Measurements from ENCODE around the gene PPP4R1. TPM values are rescaled to one million over a fixed set of nuclear protein-coding genes. Genes with fewer than 3 reads are reported as not detected.

Gene PPP4R1
- total and polyA plus RNA-seq, 5 donors from 2014 or later, result 8.9 to 59.7 (median 17.9) TPM

- Histone ChIP-seq H3K4me1 (ENCODE audit: control insufficient read depth, insufficient read depth, low read length, poor library complexity, severe bottlenecking) (no peaks in the 10 kb centered on the region), H3K27ac (ENCODE audit: insufficient read depth, low read length, poor library complexity, severe bottlenecking) (no peak overlapping the region), H3K36me3 (ENCODE audit: control insufficient read depth, insufficient read depth, low read length) (peaks cover 83% of the 10 kb centered on the region), H3K4me3 (ENCODE audit: low read depth, low read length) (no peak overlapping the region), H3K9me3 (ENCODE audit: control insufficient read depth in 2 of 2, low read length in 2 of 2) (no peaks in the 10 kb centered on the region), H3K27me3 (ENCODE audit: control insufficient read depth, insufficient read depth, low read length) (no peaks in the 10 kb centered on the region)
- H3K27me3 Mint-ChIP-seq, result no peaks in the 10 kb centered on the region
- H3K27ac Mint-ChIP-seq, result no peak overlapping the region
- peaks cover 75% of the 10 kb centered on the region for H3K36me3 Mint-ChIP-seq
- peaks cover 0 to 6% (median 0%) of the 10 kb centered on the region in 7 donors for H3K9me3 Mint-ChIP-seq
- H3K4me3 Mint-ChIP-seq, result no peak overlapping the region
- H3K4me1 Mint-ChIP-seq, result no peaks in the 10 kb centered on the region
- no peak for DNase-seq
- ATAC-seq (ENCODE audit: low read depth in 2 of 2), result no peak
These were observed 62.2 kb downstream of the PPP4R1 start for GRCh38 chr18:9552191-9552590.

GRCh38 chr18:9550429-9550828 lies 63.9 kb downstream of the PPP4R1 start:
- no peak for ATAC-seq (ENCODE audit: low read depth in 2 of 2)
- Mint-ChIP-seq H3K36me3 (peaks cover 74% of the 10 kb centered on the region), H3K9me3 (peaks cover 0 to 6% (median 0%) of the 10 kb centered on the region in 7 donors), H3K27ac (no peak overlapping the region), H3K4me3 (no peak overlapping the region), H3K4me1 (no peaks in the 10 kb centered on the region), H3K27me3 (no peaks in the 10 kb centered on the region)
- Histone ChIP-seq H3K9me3 (ENCODE audit: control insufficient read depth in 2 of 2, low read length in 2 of 2) (no peaks in the 10 kb centered on the region), H3K4me3 (ENCODE audit: low read depth, low read length) (no peak overlapping the region), H3K27me3 (ENCODE audit: control insufficient read depth, insufficient read depth, low read length) (no peaks in the 10 kb centered on the region), H3K4me1 (ENCODE audit: control insufficient read depth, insufficient read depth, low read length, poor library complexity, severe bottlenecking) (no peaks in the 10 kb centered on the region), H3K36me3 (ENCODE audit: control insufficient read depth, insufficient read depth, low read length) (peaks cover 82% of the 10 kb centered on the region), H3K27ac (ENCODE audit: insufficient read depth, low read length, poor library complexity, severe bottlenecking) (no peak overlapping the region)
- no peak for DNase-seq

GRCh38 chr18:9549405-9549804 lies 65.0 kb downstream of the PPP4R1 start:
- Mint-ChIP-seq H3K27me3 (no peaks in the 10 kb centered on the region), H3K4me1 (no peaks in the 10 kb centered on the region), H3K36me3 (peaks cover 66% of the 10 kb centered on the region), H3K27ac (no peak overlapping the region), H3K4me3 (no peak overlapping the region), H3K9me3 (peaks cover 0 to 6% (median 0%) of the 10 kb centered on the region in 7 donors)
- Histone ChIP-seq H3K9me3 (ENCODE audit: control insufficient read depth in 2 of 2, low read length in 2 of 2) (no peaks in the 10 kb centered on the region), H3K4me3 (ENCODE audit: low read depth, low read length) (no peak overlapping the region), H3K4me1 (ENCODE audit: control insufficient read depth, insufficient read depth, low read length, poor library complexity, severe bottlenecking) (no peaks in the 10 kb centered on the region), H3K27ac (ENCODE audit: insufficient read depth, low read length, poor library complexity, severe bottlenecking) (no peak overlapping the region), H3K27me3 (ENCODE audit: control insufficient read depth, insufficient read depth, low read length) (no peaks in the 10 kb centered on the region), H3K36me3 (ENCODE audit: control insufficient read depth, insufficient read depth, low read length) (peaks cover 72% of the 10 kb centered on the region)
- ATAC-seq (ENCODE audit: low read depth in 2 of 2) (no peak), DNase-seq (no peak)

GRCh38 chr18:9547782-9548181 lies 66.6 kb downstream of the PPP4R1 start:
- Histone ChIP-seq H3K4me1 (ENCODE audit: control insufficient read depth, insufficient read depth, low read length, poor library complexity, severe bottlenecking) (no peaks in the 10 kb centered on the region), H3K27ac (ENCODE audit: insufficient read depth, low read length, poor library complexity, severe bottlenecking) (no peak overlapping the region), H3K36me3 (ENCODE audit: control insufficient read depth, insufficient read depth, low read length) (peaks cover 59% of the 10 kb centered on the region), H3K4me3 (ENCODE audit: low read depth, low read length) (no peak overlapping the region), H3K27me3 (ENCODE audit: control insufficient read depth, insufficient read depth, low read length) (no peaks in the 10 kb centered on the region), H3K9me3 (ENCODE audit: control insufficient read depth in 2 of 2, low read length in 2 of 2) (no peaks in the 10 kb centered on the region)
- H3K9me3 Mint-ChIP-seq, result peaks cover 0 to 3% (median 0%) of the 10 kb centered on the region in 7 donors
- H3K4me1 Mint-ChIP-seq, result no peaks in the 10 kb centered on the region
- no peaks in the 10 kb centered on the region for H3K27me3 Mint-ChIP-seq
- ATAC-seq (ENCODE audit: low read depth in 2 of 2) (no peak), DNase-seq (no peak)
- peaks cover 55% of the 10 kb centered on the region for H3K36me3 Mint-ChIP-seq
- H3K4me3 Mint-ChIP-seq, result no peak overlapping the region
- no peak overlapping the region for H3K27ac Mint-ChIP-seq

- no peak overlapping the region for H3K27ac Mint-ChIP-seq
- peaks cover 52% of the 10 kb centered on the region for H3K36me3 Mint-ChIP-seq
- no peaks in the 10 kb centered on the region for H3K27me3 Mint-ChIP-seq
These were observed 67.9 kb downstream of the PPP4R1 start for GRCh38 chr18:9546468-9546867.

GRCh38 chr18:9545029-9545428 lies 69.3 kb downstream of the PPP4R1 start:
- Histone ChIP-seq H3K9me3 (ENCODE audit: control insufficient read depth in 2 of 2, low read length in 2 of 2) (no peaks in the 10 kb centered on the region), H3K4me3 (ENCODE audit: low read depth, low read length) (no peak overlapping the region), H3K36me3 (ENCODE audit: control insufficient read depth, insufficient read depth, low read length) (peaks cover 40% of the 10 kb centered on the region), H3K4me1 (ENCODE audit: control insufficient read depth, insufficient read depth, low read length, poor library complexity, severe bottlenecking) (no peaks in the 10 kb centered on the region), H3K27me3 (ENCODE audit: control insufficient read depth, insufficient read depth, low read length) (no peaks in the 10 kb centered on the region), H3K27ac (ENCODE audit: insufficient read depth, low read length, poor library complexity, severe bottlenecking) (no peak overlapping the region)
- no peak for DNase-seq
- no peak for ATAC-seq (ENCODE audit: low read depth in 2 of 2)
- Mint-ChIP-seq H3K4me3 (no peak overlapping the region), H3K27ac (no peak overlapping the region), H3K27me3 (no peaks in the 10 kb centered on the region), H3K9me3 (no peaks in the 10 kb centered on the region), H3K4me1 (no peaks in the 10 kb centered on the region), H3K36me3 (peaks cover 40% of the 10 kb centered on the region)

More at GRCh38 chr18:9546468-9546867, 67.9 kb downstream of the PPP4R1 start:
- ATAC-seq (ENCODE audit: low read depth in 2 of 2), result no peak
- Mint-ChIP-seq H3K9me3 (no peaks in the 10 kb centered on the region), H3K4me1 (no peaks in the 10 kb centered on the region), H3K4me3 (no peak overlapping the region)
- peaks cover 45% of the 10 kb centered on the region for H3K36me3 ChIP-seq (ENCODE audit: control insufficient read depth, insufficient read depth, low read length)
- H3K27ac ChIP-seq (ENCODE audit: insufficient read depth, low read length, poor library complexity, severe bottlenecking), result no peak overlapping the region
- H3K4me1 ChIP-seq (ENCODE audit: control insufficient read depth, insufficient read depth, low read length, poor library complexity, severe bottlenecking), result no peaks in the 10 kb centered on the region
- DNase-seq, result no peak
- no peak overlapping the region for H3K4me3 ChIP-seq (ENCODE audit: low read depth, low read length)
- no peaks in the 10 kb centered on the region for H3K9me3 ChIP-seq (ENCODE audit: control insufficient read depth in 2 of 2, low read length in 2 of 2)
- H3K27me3 ChIP-seq (ENCODE audit: control insufficient read depth, insufficient read depth, low read length), result no peaks in the 10 kb centered on the region

GRCh38 chr18:9542924-9543323 lies 71.4 kb downstream of the PPP4R1 start:
- Mint-ChIP-seq H3K4me3 (no peak overlapping the region), H3K27ac (no peak overlapping the region)
- no peak overlapping the region for H3K27ac ChIP-seq (ENCODE audit: insufficient read depth, low read length, poor library complexity, severe bottlenecking)

GRCh38 chr18:9539938-9540337 lies 74.4 kb downstream of the PPP4R1 start:
- Histone ChIP-seq H3K27me3 (ENCODE audit: control insufficient read depth, insufficient read depth, low read length) (no peaks in the 10 kb centered on the region), H3K36me3 (ENCODE audit: control insufficient read depth, insufficient read depth, low read length) (peaks cover 35% of the 10 kb centered on the region), H3K4me1 (ENCODE audit: control insufficient read depth, insufficient read depth, low read length, poor library complexity, severe bottlenecking) (no peaks in the 10 kb centered on the region), H3K9me3 (ENCODE audit: control insufficient read depth in 2 of 2, low read length in 2 of 2) (no peaks in the 10 kb centered on the region), H3K4me3 (ENCODE audit: low read depth, low read length) (no peak overlapping the region), H3K27ac (ENCODE audit: insufficient read depth, low read length, poor library complexity, severe bottlenecking) (no peak overlapping the region)
- ATAC-seq (ENCODE audit: low read depth in 2 of 2) (no peak), DNase-seq (no peak)
- Mint-ChIP-seq H3K27me3 (no peaks in the 10 kb centered on the region), H3K9me3 (no peaks in the 10 kb centered on the region), H3K27ac (no peak overlapping the region), H3K36me3 (peaks cover 26% of the 10 kb centered on the region), H3K4me3 (no peak overlapping the region), H3K4me1 (no peaks in the 10 kb centered on the region)

More at GRCh38 chr18:9542924-9543323, 71.4 kb downstream of the PPP4R1 start:
- ATAC-seq (ENCODE audit: low read depth in 2 of 2) (no peak), DNase-seq (no peak)
- H3K9me3 ChIP-seq (ENCODE audit: control insufficient read depth in 2 of 2, low read length in 2 of 2), result no peaks in the 10 kb centered on the region
- peaks cover 32% of the 10 kb centered on the region for H3K36me3 ChIP-seq (ENCODE audit: control insufficient read depth, insufficient read depth, low read length)
- no peaks in the 10 kb centered on the region for H3K9me3 Mint-ChIP-seq
- no peaks in the 10 kb centered on the region for H3K27me3 Mint-ChIP-seq
- peaks cover 25% of the 10 kb centered on the region for H3K36me3 Mint-ChIP-seq
- H3K4me3 ChIP-seq (ENCODE audit: low read depth, low read length), result no peak overlapping the region
- no peaks in the 10 kb centered on the region for H3K27me3 ChIP-seq (ENCODE audit: control insufficient read depth, insufficient read depth, low read length)
- no peaks in the 10 kb centered on the region for H3K4me1 ChIP-seq (ENCODE audit: control insufficient read depth, insufficient read depth, low read length, poor library complexity, severe bottlenecking)
- no peaks in the 10 kb centered on the region for H3K4me1 Mint-ChIP-seq
